ENCODE measurements around the gene DNPH1. TPM values are rescaled to one million over a fixed set of nuclear protein-coding genes. Genes with fewer than 3 reads are reported as not detected.

The DNPH1 gene
- total and polyA plus RNA-seq, 11 donors: 18.9 to 63.7 (median 29.7) TPM

GRCh38 chr6:43274916-43275597 lies 45.8 kb upstream of the DNPH1 start:
- 5 to 20% (median 9%) methylated on average over 18 to 65 of the region's 65 CpGs for WGBS, 4 donors
- ATAC-seq: peak in 1 of 4 donors; percentile 24
- TF ChIP-seq POLR2A (IDR thresholded peaks at IDR 0.05) (no peak), CTCF (IDR thresholded peaks at IDR 0.05) (no peak)

DNA sequence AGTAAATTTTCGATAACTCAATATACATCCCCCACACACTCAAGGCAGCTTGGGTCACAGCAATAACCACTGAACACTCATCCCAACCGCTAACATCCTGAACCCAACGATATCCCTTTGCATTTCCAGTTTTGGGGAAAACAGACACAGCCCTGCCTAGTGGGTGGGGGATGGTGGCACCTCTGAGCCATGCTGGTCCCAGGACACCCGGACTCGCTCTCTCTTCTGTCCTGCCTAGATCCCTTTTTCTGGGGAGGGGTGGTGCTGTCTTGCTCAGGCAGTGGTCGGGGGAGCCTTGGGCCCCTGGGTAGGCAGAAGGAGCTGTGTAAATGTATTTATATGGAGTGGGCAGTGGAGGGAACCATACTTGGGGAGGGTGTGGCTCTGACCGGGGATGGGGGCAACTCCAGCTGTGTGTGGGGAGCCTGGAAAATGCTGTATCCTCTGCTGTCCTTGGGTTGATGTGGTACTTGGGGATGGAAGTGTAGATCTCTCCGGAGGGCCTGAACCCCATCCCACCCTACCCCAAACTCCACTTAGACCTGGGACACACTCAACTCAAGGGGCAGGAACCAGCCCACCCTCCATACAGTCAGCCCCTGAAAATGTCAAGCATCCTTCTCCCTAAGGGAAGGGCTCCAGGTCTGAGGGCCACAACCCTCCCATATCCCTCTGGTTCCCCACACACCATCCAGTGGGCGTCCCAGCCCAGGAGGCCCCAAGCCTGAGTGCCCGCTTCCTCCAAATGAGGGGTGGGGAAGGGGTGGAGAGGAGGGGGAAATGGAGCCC lies 45.0 kb upstream of the DNPH1 start:
- DNase-seq (peak in 1 of 5 donors; percentile 39), ATAC-seq (no peak)
- H3K4me3 ChIP-seq: peak overlapping the region in 2 of 12 donors; percentile 52 to 54
- H3K27ac ChIP-seq: no peak overlapping the region
- H3K9me3 ChIP-seq: no peaks in the 10 kb centered on the region
- intact Hi-C loops (cut with DNase I): no loop called here
- H3K27me3 ChIP-seq: peaks cover 0 to 37% (median 13%) of the 10 kb centered on the region in 9 donors
- TF ChIP-seq CTCF (IDR thresholded peaks at IDR 0.05) (no peak), POLR2A (IDR thresholded peaks at IDR 0.05) (no peak)
- 81 to 85% (median 82%) methylated on average over 9 to 10 of the region's 10 CpGs for WGBS, 4 donors
- no peaks in the 10 kb centered on the region for H3K36me3 ChIP-seq
- peaks cover 0 to 23% (median 13%) of the 10 kb centered on the region in 12 donors for H3K4me1 ChIP-seq

More at GRCh38 chr6:43274916-43275597, 45.8 kb upstream of the DNPH1 start:
- Histone ChIP-seq H3K4me1 (peaks cover 0 to 15% (median 8%) of the 10 kb centered on the region in 12 donors), H3K36me3 (no peaks in the 10 kb centered on the region), H3K9me3 (no peaks in the 10 kb centered on the region), H3K27me3 (peaks cover 0 to 33% (median 13%) of the 10 kb centered on the region in 9 donors), H3K27ac (no peak overlapping the region), H3K4me3 (peak overlapping the region; percentile 22 to 55 (median 48))
- intact Hi-C loops (cut with DNase I): no loop called here
- DNase-seq: peak in 1 of 5 donors; percentile 67

DNA sequence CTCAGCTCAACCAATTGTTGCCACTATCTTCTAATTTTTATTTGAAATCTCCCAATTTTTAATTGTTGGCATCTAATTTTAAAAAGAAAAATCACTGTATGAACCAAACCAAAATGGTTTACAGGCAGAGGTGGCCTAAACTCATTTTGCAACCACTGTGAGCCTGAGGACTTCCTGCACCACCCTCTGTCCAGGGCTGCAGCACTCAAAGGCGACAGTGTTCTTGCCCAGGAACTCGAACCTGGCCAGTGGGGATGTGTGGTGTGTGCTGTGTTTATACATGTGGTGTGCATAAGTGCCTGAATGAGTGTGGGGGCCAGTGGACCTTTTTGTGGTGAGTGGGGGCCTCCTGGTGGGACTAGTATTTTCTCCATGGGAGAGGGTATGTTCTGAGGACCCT lies 44.4 kb upstream of the DNPH1 start:
- Histone ChIP-seq H3K4me1 (peaks cover 0 to 29% (median 18%) of the 10 kb centered on the region in 12 donors), H3K4me3 (no peak overlapping the region), H3K36me3 (no peaks in the 10 kb centered on the region), H3K27ac (no peak overlapping the region), H3K27me3 (peaks cover 0 to 42% (median 13%) of the 10 kb centered on the region in 9 donors), H3K9me3 (no peaks in the 10 kb centered on the region)
- intact Hi-C loops (cut with DNase I): no loop called here
- ATAC-seq (no peak), DNase-seq (peak in 1 of 5 donors; percentile 17)
- WGBS, 4 donors: 65 to 84% (median 69%) methylated on average over 2 of the region's 2 CpGs
- TF ChIP-seq POLR2A (IDR thresholded peaks at IDR 0.05): no peak
- no peak for TF ChIP-seq CTCF (IDR thresholded peaks at IDR 0.05)

DNA sequence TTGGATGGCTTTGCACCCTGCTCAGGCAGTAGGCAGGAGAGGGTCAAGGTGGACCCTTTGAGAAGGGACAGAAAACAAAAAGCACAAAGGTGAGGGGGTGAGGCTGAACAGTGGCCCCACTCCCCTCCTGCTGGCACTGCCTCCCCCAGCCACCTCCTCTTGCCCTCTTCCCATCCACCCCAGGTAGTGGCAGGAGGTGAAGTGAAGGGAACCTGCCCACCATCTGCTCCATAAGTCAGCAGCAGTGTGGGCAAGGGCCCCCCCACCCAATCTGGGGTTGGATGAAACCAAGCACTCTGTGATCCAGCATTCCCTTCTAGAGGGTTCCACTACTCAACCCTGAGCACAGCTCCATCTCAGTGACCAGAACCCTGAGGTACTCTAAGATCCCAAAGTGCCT lies 42.7 kb upstream of the DNPH1 start:
- H3K27me3 ChIP-seq: peaks cover 0 to 49% (median 13%) of the 10 kb centered on the region in 9 donors
- no peak overlapping the region for H3K4me3 ChIP-seq
- no peak overlapping the region for H3K27ac ChIP-seq
- TF ChIP-seq POLR2A (IDR thresholded peaks at IDR 0.05) (no peak), CTCF (IDR thresholded peaks at IDR 0.05) (no peak)
- intact Hi-C loops (cut with DNase I): no loop called here
- peak in 1 of 5 donors; percentile 14 for DNase-seq
- H3K9me3 ChIP-seq: no peaks in the 10 kb centered on the region
- no peak for ATAC-seq
- no peaks in the 10 kb centered on the region for H3K36me3 ChIP-seq
- peaks cover 0 to 45% (median 28%) of the 10 kb centered on the region in 12 donors for H3K4me1 ChIP-seq
